ENCODE results near the gene PTPRG.

DNA sequence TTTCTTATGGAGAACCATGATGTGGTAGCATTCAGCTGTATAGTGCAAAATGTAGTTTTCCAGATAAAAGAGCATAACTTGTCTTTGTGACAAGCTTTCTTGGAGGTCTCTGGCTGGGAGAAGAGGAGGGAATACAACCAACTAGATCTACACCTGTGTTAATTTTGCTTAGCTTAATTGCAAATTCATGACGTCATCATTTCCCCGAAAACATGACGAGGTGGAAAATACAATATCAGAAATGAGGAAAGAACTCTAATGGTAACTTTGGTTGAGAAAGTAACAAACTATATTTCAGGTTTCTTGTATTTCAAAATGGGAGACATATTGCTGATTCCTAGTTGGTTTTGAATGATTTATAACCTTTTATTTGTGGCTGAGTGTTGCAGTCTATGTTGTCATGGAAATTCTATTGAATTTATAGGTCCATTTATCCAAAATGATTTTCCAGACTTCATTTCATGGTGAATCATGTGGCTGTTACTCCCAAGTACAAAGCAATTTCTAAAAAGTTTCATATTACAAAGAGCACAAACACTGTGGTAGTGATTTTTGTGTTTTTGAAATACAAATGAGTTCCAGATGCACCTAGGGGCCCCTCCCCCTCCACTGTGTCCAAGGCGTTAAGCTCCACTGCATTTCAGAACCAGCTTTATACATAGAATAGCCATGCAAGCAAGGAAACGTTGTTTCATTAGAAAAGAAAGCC, 504.8 kb downstream of the PTPRG start:
- TF ChIP-seq, protein P1, sequence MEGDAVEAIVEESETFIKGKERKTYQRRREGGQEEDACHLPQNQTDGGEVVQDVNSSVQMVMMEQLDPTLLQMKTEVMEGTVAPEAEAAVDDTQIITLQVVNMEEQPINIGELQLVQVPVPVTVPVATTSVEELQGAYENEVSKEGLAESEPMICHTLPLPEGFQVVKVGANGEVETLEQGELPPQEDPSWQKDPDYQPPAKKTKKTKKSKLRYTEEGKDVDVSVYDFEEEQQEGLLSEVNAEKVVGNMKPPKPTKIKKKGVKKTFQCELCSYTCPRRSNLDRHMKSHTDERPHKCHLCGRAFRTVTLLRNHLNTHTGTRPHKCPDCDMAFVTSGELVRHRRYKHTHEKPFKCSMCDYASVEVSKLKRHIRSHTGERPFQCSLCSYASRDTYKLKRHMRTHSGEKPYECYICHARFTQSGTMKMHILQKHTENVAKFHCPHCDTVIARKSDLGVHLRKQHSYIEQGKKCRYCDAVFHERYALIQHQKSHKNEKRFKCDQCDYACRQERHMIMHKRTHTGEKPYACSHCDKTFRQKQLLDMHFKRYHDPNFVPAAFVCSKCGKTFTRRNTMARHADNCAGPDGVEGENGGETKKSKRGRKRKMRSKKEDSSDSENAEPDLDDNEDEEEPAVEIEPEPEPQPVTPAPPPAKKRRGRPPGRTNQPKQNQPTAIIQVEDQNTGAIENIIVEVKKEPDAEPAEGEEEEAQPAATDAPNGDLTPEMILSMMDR (conservative IDR thresholded peaks at IDR 0.05; ENCODE audit: low read length): no peak
- no peak for TF ChIP-seq EZH2phosphoT487 (IDR thresholded peaks at IDR 0.05; ENCODE audit: borderline replicate concordance, low read depth, low read length)
